ENCODE results near the gene IRF2BP1.

Gene IRF2BP1

DNA sequence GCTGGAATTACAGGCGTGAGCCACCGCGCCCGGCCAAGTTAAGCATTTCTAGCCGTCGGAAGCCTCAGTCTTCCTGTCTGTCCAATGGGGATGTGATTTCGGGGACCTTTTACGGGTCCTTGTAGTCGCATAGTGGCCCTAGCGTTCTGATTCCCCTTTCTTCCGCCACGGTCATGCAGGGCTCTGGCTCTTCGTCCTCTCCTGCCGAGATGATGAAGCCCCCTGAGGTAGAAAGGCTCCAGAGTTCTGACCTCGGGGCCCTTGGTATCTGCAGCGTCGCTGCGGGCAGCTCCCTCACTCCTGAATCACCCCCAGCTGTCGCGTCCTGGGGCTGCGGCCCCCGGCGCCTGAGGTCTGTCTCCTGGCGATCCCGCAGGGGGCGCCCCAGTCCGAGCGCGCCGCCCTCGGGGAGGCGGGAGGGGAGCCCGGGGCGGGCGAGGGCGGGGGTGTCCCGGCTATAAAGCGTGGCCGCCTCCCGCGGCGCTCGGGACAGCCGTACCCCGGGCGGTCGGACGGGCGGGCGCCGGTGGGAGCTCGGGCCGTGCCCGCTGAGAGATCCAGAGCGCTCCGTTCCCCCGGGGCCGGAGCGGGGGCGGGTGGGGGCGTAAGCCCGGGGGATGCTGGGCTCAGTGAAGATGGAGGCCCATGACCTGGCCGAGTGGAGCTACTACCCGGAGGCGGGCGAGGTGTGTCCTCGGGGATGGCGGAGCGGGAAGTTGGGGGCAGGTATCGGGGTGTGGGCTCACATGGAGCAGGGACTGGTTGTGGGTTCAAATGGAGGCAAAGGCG lies 21.9 kb downstream of the IRF2BP1 start, which contains the start of gene FOXA3:
FOXA3 (plus strand) TSS at position 487 of the 789 bp plus-strand sequence; CDS start at position 618, 131 bp downstream.
- DNase-seq (ENCODE audit: low read depth, low spot score): no peak
- H3K27ac ChIP-seq: no peak within 1 kb of the TSS

DNA sequence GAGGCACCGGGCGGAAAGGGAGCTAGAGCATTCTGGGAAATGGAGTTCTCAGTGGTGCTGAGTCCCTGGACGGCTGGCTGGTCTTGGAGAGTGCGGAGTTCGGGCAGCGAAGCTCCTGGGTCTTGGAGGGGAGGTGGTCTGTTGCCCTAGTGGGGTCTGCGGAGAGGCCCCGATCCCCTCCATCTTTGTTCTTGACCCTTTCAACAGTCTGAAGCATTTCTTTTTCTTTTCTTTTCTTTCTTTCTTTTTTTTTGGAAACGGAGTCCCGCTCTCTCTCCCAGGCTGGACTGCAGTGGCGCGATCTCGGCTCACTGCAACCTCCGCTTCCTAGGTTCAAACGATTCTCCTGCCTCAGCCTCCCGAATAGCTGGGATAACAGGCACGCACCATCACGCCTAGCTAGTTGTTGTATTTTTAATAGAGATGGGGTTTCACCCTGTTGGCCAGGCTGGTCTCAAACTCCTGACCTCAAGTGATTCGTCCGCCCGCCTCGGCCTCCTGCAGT lies 22.6 kb downstream of the IRF2BP1 start:
- H3K27ac ChIP-seq: no peak overlapping the region
- no peak for DNase-seq (ENCODE audit: low read depth, low spot score)

DNA sequence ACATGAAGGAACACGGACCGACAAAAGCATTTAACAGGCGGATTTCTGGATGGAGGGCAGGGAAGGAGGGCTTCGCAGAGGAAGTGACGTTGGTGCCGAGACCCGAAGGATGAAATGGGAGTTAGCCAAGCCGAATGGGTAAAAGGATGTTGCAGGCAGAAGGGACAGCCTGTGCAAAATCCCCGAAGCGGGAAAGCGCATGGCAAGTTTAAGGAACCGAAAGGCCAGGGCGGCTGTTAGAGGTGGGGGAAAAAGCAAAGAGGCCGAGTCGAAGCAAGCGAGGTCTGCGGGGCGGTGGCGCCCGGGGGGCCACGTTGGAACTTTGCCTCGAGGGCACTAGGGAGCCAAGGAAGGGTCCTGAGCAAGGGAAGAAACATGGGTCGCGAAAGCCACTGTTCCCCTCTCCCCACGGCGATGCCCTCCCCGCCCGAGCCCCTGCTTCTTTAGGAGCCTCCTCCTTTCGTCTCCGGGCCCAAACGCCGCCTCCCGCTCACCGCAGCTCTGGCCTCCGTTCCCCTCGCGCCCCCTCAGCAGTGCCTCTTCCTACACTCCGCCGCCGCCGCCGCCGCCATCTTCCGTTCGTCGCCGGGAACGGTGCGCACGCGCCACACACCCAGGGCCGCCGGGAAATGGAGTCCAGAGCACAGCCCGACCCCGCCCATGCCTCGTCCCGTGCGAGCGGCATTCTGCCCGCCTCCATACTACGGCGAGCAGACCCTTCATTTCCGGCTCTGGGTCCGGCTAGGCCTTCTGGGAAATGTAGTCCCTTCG lies 23.2 kb downstream of the IRF2BP1 start, which contains the start of gene SYMPK:
SYMPK (minus strand) TSS at position 584 of the 771 bp plus-strand sequence. CDS start 8,652 bp downstream, outside the sequence.
- H3K27ac ChIP-seq: peak within 1 kb of the TSS; percentile 78
- peak; percentile 91 for DNase-seq (ENCODE audit: low read depth, low spot score)

DNA sequence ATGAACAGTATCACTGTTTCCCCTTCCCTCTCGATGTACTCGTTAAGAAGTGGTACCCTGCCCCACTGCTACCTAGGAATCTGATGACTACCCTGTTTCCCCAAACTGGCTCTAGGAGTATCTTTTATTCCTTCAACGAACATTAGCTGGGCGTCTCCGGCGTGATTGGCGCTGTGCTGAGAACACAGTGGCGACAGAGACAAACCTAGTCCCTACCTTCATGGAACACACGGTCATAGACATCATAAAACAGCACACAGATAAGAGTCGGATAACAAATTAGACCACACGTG lies 23.7 kb downstream of the IRF2BP1 start:
- DNase-seq (ENCODE audit: low read depth, low spot score): no peak
- peak overlapping the region; percentile 78 for H3K27ac ChIP-seq

DNA sequence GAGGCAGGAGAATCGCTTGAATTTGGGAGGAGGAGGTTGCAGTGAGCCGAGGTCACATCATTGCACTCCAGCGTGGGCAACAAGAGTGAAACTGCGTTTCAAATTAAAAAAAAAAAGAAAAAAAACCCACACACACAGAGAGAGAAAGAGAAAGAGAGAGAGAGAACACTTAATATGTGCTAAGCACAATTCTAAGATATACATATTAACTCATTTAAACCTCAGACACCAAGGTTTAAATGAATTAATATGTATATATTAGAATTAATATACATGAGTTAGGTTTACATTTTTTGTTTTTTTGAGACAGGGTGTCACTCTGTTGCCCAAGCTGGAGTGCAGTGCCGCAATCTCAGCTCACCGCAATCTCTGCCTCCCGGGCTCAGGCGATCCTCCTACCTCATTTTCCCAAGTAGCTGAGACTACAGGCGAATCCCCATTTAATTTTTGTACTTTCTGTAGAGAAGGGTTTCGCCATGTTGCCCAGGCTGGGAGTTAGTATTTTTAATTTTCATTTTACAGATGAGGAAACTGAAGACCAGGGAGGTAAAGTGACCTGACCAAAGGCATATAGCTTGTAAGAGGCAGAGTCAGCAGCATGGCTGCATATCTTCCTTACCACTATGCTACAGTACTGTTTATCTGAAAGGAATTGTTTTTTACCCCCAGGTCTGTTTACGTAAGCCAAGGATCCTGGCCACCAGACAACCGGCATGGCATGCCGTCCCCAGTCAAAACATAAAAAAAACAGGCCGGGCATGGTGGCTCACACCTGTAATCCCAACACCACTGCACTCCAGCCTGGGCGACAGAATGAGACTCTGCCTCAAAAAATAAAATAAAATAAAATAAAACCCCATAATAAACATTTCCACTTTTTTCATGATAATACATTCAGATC lies 25.3 kb downstream of the IRF2BP1 start:
- no peak overlapping the region for H3K27ac ChIP-seq
- no peak for DNase-seq (ENCODE audit: low read depth, low spot score)

DNA sequence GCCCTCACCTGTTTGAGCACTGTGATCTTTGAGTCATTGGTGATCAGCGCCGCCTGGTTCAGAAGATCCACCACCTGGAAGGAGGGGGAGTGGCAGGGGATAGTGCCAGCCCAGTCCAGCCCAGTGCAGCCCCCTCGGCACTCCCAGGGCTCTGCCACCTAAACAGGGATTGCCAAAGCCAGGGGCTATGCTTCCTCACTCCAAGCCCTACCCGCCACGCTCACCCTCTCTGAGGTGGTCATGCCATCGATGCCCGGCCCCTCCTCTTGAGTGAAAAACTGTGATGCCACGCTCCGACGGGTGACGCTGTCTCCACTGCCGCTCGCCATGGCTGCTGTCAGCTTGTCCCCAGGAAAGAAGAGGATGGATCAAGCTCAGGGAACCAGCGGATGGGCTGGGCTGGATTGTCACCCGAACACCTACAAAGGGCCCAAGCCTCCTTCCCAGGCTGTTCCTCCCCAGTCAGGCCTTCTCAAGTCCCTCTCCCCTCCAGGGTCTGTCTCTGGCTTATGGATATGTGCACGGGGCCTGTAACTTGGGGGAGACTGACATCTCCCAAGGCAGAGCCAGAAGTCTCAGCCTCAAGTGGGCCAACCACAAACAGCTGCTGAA lies 31.7 kb downstream of the IRF2BP1 start:
- DNase-seq (ENCODE audit: low read depth, low spot score): no peak
- H3K27ac ChIP-seq: no peak overlapping the region

DNA sequence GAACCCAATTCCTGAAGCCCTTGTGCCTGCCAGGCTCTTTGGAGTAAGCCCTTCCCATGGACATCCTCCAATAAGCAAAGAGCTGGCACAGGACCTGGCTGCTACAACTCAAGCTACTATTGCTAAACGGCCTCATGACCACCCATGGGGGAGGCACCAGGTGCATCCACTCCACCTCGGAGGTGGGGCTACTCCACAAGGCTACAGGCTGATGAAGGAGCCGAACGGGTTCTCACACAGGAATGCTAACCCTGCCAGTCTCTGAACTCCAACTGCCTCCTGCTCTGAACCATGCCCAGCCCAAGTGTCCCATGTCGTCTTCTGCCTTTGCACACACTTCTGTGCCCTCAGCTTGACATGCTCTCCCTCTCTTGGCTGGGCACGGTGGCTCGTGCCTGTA lies 33.0 kb downstream of the IRF2BP1 start:
- H3K27ac ChIP-seq: no peak overlapping the region
- DNase-seq (ENCODE audit: low read depth, low spot score): no peak

DNA sequence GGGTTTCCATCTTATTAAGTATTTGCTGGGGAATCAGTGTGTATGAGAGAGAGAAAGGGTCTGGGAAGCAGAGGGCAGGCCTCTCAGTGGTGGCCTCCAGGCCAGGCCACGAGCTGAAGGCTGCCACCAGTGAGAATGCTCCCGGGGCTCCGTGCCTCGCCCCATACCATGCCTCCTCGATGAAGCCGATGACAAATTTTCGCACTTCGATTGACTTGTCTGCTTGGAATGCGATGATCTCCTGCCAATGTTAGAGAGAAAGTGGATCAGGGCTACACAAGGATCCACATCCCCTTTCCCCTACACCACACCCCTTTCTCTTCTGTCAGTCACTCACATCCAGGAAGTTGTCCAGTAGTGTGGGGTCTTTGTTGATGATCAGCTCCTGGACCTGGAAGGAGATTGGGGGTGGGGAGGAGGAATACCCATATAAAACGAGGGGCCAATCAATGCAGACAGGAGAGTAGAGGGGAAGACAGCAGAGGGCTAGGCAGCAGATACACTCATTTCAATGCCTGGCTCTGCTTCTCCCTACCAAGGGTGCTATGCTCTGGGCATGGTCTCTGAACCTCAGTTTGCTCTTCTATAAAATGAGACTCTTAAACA lies 33.7 kb downstream of the IRF2BP1 start:
- no peak overlapping the region for H3K27ac ChIP-seq
- no peak for DNase-seq (ENCODE audit: low read depth, low spot score)

DNA sequence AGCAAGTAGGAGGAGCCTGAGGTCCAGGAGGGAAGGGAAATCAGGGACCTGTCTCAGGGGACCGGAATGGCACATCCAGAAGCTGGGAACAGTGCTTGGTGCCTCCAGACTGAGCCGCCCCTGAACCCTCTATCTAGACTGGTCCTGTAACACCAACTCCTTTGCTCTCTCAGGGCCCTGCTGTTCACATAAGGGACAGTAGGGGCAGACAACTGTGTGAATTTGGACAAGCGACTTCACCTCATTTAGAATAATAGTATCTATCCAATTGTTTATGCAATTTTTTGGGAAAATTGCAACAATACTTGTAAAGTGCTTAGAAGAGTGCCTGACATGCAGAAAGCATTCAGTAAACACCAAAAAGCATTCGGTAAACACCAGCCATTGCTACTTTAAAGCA lies 37.0 kb downstream of the IRF2BP1 start:
- no peak overlapping the region for H3K27ac ChIP-seq
- DNase-seq (ENCODE audit: low read depth, low spot score): no peak

DNA sequence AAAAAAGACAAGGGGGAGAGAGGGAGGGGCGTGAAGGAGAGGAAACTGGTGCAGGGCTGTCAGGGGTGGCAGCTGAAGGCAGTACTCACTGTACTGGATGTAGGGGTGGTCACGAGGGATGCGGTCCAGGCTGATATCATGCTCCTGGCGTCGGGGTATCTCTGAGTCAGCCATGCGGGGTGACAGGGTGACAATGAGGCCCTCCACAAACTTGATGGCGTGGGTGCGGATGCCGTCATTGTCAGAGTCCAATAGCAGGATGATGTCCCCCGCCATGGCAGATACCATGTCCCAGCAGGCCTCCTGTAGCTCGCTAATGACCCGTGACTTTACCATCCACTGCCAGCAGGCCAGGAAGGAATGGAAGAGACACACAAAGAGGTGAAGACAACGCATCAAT lies 38.3 kb downstream of the IRF2BP1 start:
- H3K27ac ChIP-seq: no peak overlapping the region

DNA sequence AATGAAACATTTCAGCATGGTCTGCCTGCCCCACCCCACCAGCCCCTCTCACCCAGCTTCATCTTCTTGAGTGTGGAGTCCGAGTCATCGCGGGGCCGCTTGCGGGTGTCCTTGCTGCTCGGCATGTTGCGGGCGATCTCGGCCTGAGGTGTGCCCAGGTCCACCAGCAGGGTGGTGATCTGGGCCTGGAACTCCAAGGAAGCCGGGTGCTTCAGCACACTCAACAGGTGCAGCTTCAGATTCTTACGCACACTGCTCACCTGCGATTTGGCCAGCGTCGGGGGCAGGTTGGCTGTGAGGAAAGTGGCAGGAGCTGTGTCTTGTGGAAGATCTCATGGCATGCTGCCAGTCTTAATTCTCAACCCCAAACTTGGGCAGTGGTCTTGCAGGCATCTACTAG lies 43.7 kb downstream of the IRF2BP1 start:
- H3K27ac ChIP-seq: no peak overlapping the region
- DNase-seq (ENCODE audit: low read depth, low spot score): no peak

More for the DNA sequence above, 38.3 kb downstream of the IRF2BP1 start:
- DNase-seq (ENCODE audit: low read depth, low spot score): no peak

DNA sequence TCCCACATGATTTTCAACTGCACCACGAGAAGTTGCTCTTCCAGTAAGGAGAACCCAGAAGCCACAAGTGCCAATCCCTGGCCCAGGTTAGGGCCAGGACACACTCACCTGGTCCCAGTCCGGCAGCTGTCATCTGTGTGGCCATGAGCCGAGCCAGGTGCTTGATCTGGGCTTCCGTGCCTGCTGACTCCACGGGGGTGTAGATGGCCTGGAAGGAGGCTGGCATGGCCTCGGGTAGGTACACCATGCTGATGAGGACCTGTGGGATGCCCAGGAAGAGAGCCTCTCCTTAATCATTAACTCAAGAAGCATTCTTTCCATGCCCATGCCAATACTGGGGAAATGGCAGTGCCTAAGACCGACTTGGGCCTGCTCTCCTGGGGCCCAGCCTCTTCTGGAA lies 51.0 kb downstream of the IRF2BP1 start:
- H3K27ac ChIP-seq: no peak overlapping the region
- DNase-seq (ENCODE audit: low read depth, low spot score): no peak
